K562 treated with DMSO at 1 percent for 48 hours (cell line): ENCODE data around the gene AFF4. TPM values are rescaled to one million over a fixed set of nuclear protein-coding genes. Genes with fewer than 3 reads are reported as not detected.

Experiments
- total RNA-seq: library from RNA; unstranded; fragments of 300-600 nt; gene quantifications from 2 replicates; pipeline ENCODE4 v1.2.3, GENCODE V29; 2022; ENCODE audit warnings: low replicate concordance; ENCODE audit errors: extremely low read depth

Gene AFF4
- total RNA-seq, result not detected in 2 replicates

DNA sequence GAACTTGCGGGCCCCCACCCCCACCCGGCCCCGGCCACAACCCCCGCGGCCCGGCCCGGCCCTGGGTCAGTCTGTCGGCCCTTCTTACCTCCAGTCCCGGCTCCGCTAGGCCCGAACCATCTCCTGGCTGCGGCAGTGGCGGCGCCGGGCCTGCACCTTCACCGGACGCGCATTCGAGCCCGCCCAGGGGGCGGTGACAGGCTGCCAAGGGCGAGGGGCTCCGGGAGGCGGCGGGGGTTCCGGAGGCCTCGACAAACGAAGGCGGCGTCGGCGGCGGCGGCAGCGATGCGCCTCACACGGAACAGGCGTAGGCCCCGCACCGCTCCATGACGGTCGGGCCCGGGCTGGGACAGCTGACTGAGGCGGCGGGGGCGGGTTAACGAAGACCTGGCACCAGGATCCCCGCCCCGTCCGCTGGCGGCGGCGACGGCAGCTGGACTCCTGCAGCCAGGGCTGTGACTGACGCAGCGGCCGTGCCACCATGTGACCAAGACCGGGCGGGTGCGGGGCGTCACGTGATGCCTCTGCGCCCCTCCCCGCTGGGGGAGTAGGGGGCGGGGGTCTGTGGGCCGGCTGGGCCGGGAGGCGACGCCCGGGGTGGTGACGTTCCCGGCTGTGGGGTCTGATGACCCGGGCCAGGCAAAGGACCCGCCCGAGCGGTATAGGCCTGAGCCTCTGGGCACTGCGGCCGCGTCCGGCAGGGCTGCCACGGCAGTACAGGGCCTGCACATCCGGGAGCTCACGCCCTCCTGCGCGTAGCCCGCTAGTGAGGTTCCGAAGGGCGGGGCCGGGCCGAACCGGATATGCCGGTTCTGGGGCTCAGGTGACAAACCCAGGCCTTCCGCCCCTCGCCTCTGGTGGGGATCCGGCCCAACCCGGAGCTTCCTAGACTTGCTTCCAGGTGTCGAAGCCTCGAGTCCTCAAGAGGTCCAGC, at the start of gene AFF4:
AFF4 (minus strand) TSS at position 464 of the 934 bp plus-strand sequence. CDS start 26,445 bp downstream, outside the sequence.

GRCh38 chr5:132873119-132873929, 90.1 kb downstream of the AFF4 start, which contains the start of gene LEAP2:
Gene LEAP2 (plus strand): TSS chr5:132873668. CDS start chr5:132873695, 27 bp downstream.

DNA sequence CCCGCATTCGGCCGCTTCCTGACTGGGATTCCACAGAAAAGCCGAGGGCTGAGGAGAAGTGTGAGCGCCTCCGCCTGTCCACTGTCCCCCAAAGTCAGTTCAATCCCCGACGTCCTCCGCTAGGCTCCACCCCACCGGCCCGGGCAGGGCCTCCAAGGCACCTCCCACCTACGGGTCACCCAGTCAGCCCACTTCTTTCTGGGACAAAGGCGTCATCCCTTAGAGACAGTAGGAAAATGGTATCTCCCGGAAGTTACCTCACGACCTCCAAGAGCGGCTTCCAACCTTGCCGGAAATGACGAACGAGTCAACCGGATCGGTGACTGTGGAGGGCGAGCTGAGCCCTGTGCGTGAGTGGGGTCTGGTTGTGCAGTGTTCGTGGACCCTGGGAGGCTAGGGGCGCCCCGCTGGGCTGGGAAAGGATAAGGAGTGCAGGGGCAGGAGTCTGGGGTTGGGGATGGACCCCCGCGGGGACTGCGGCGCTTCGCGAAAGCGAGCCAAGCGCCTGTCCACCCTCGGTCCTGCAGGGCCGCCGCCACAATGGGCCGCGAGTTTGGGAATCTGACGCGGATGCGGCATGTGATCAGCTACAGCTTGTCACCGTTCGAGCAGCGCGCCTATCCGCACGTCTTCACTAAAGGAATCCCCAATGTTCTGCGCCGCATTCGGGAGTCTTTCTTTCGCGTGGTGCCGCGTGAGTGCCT, 96.9 kb downstream of the AFF4 start, which contains the start of the genes GDF9 and UQCRQ:
GDF9 (minus strand) TSS at position 128 of the 704 bp plus-strand sequence. CDS start 1,936 bp downstream, outside the sequence.
UQCRQ (plus strand) TSS at position 301 of the 704 bp plus-strand sequence; CDS start at position 541, 240 bp downstream.

GRCh38 chr5:132830436-132831094, 132.9 kb downstream of the AFF4 start, which contains the start of gene SHROOM1:
Gene SHROOM1 (minus strand): TSS chr5:132830647. CDS start chr5:132826140, 4,507 bp downstream.

Other genes starting within 250 kb of the AFF4 start
- not detected in 2 replicates for gene KIF3A, start 226.1 kb downstream of the AFF4 start, total RNA-seq
- not detected in 2 replicates for gene CCNI2, start 216.2 kb downstream of the AFF4 start, total RNA-seq
- not detected in 2 replicates for gene SEPTIN8, start 186.4 kb downstream of the AFF4 start, total RNA-seq
- not detected in 2 replicates for gene SOWAHA, start 150.3 kb downstream of the AFF4 start, total RNA-seq
- gene SHROOM1, start 133.0 kb downstream of the AFF4 start, total RNA-seq, result not detected in 2 replicates
- not detected in 2 replicates for gene GDF9, start 97.2 kb downstream of the AFF4 start, total RNA-seq
- not detected in 2 replicates for gene UQCRQ, start 97.0 kb downstream of the AFF4 start, total RNA-seq
- not detected in 2 replicates for gene LEAP2, start 90.0 kb downstream of the AFF4 start, total RNA-seq
- not detected in 2 replicates for gene ZCCHC10, start 62.9 kb upstream of the AFF4 start, total RNA-seq
- not detected in 2 replicates for gene HSPA4, start 88.4 kb upstream of the AFF4 start, total RNA-seq